Upper lobe of left lung (tissue), 4 donors: Measurements from ENCODE around the gene TMEM134.
"Not testable (repeated sequence)": the region's sequence is repeated elsewhere in the genome, so short reads cannot be mapped to it uniquely, and the experiment has no call there.

Experiments used
- CTCF ChIP-seq, 6 experiments: fragments of 450-650 bp in 4 of 6; fragments of 200-600 bp in 2 of 6; sonication (generic) in 2 of 6; IDR thresholded peaks; one replicate each; pipeline ENCODE4 v1.5.1; 2016 to 2019; ENCODE audit warnings: antibody characterized with exemption in 6 of 6
- POLR2A ChIP-seq, 4 donors: fragments of 450-650 bp; IDR thresholded peaks; one replicate each; pipeline ENCODE4 v1.5.1; 2016 to 2017; ENCODE audit warnings: antibody characterized with exemption in 4 of 4, mild to moderate bottlenecking in 2 of 4
- POLR2AphosphoS5 ChIP-seq, 2 donors: sonication (generic); formaldehyde crosslinking; IDR thresholded peaks; one replicate each; pipeline ENCODE4 v1.5.1; 2017; ENCODE audit warnings: antibody characterized with exemption in 2 of 2

- not testable (repeated sequence) for TF ChIP-seq CTCF, POLR2AphosphoS5, POLR2A (IDR thresholded peaks at IDR 0.05)
These were observed 42.5 kb upstream of the TMEM134 start for GRCh38 chr11:67511558-67511957.
